ENCODE measurements around the gene RNASEH2B.

RNASEH2B gene

GRCh38 chr13:50893211-50893852, 16.3 kb upstream of the RNASEH2B start:
- Histone ChIP-seq H3K79me2 (ENCODE audit: insufficient read depth, low read length) (peaks cover 15% of the 10 kb centered on the region; the same call in 1 of the 2 replicates), H3K27ac (ENCODE audit: low read length) (peak overlapping the region; percentile 97), H3K4me3 (ENCODE audit: low read depth in 1 of 2, low read length in 2 of 2) (peak overlapping the region in 1 of 2 experiments; percentile 36; a peak in 1 of 4 replicates), H3K4me1 (ENCODE audit: insufficient read depth, low read length) (peaks cover 84% of the 10 kb centered on the region), H3K27me3 (ENCODE audit: insufficient read depth, low read length, poor library complexity) (no peaks in the 10 kb centered on the region), H3K4me2 (ENCODE audit: insufficient read depth, low read length) (peak overlapping the region; percentile 59), H3K9me3 (ENCODE audit: insufficient read depth, low read length, severe bottlenecking) (no peaks in the 10 kb centered on the region), H4K20me1 (ENCODE audit: insufficient read depth, low read length) (no peaks in the 10 kb centered on the region), H3K36me3 (ENCODE audit: insufficient read depth, low read length) (no peaks in the 10 kb centered on the region), H3K9ac (ENCODE audit: low read depth, low read length) (peak overlapping the region; percentile 76), H2AFZ (ENCODE audit: low read depth, low read length) (no peak overlapping the region)
- TF ChIP-seq EZH2 (IDR thresholded peaks at IDR 0.05; ENCODE audit: borderline replicate concordance, low read depth, low read length, severe bottlenecking) (no peak), CTCF (IDR thresholded peaks at IDR 0.05; ENCODE audit: borderline replicate concordance, extremely low read depth, low read length, poor library complexity, severe bottlenecking) (no peak)
- ATAC-seq (ENCODE audit: insufficient read depth, low read depth) = peak; percentile 71
- DNase-seq = peak; percentile 78

- Histone ChIP-seq H2AFZ (ENCODE audit: low read depth, low read length) (peak overlapping the region; percentile 27; the same call in 1 of the 2 replicates), H3K79me2 (ENCODE audit: insufficient read depth, low read length) (peaks cover 15% of the 10 kb centered on the region; the same call in 1 of the 2 replicates), H3K36me3 (ENCODE audit: insufficient read depth, low read length) (no peaks in the 10 kb centered on the region), H4K20me1 (ENCODE audit: insufficient read depth, low read length) (no peaks in the 10 kb centered on the region), H3K9me3 (ENCODE audit: insufficient read depth, low read length, severe bottlenecking) (no peaks in the 10 kb centered on the region), H3K9ac (ENCODE audit: low read depth, low read length) (peak overlapping the region; percentile 76), H3K4me2 (ENCODE audit: insufficient read depth, low read length) (peak overlapping the region; percentile 49), H3K4me1 (ENCODE audit: insufficient read depth, low read length) (peaks cover 83% of the 10 kb centered on the region), H3K4me3 (ENCODE audit: low read depth in 1 of 2, low read length in 2 of 2) (peak overlapping the region in 1 of 2 experiments; percentile 36; a peak in 2 of 4 replicates), H3K27me3 (ENCODE audit: insufficient read depth, low read length, poor library complexity) (no peaks in the 10 kb centered on the region), H3K27ac (ENCODE audit: low read length) (peak overlapping the region; percentile 97)
- TF ChIP-seq CTCF (IDR thresholded peaks at IDR 0.05; ENCODE audit: borderline replicate concordance, extremely low read depth, low read length, poor library complexity, severe bottlenecking) = no peak
- no peak for TF ChIP-seq EZH2 (IDR thresholded peaks at IDR 0.05; ENCODE audit: borderline replicate concordance, low read depth, low read length, severe bottlenecking)
- peak; percentile 30 for ATAC-seq (ENCODE audit: insufficient read depth, low read depth)
- peak; percentile 70 for DNase-seq
These were observed 15.6 kb upstream of the RNASEH2B start for GRCh38 chr13:50894012-50894411.

- no peaks in the 10 kb centered on the region for H3K27me3 ChIP-seq (ENCODE audit: insufficient read depth, low read length, poor library complexity)
- peak overlapping the region; percentile 27 for H2AFZ ChIP-seq (ENCODE audit: low read depth, low read length)
- H3K27ac ChIP-seq (ENCODE audit: low read length) = peak overlapping the region; percentile 97
- no peaks in the 10 kb centered on the region for H3K9me3 ChIP-seq (ENCODE audit: insufficient read depth, low read length, severe bottlenecking)
- H3K4me2 ChIP-seq (ENCODE audit: insufficient read depth, low read length) = peak overlapping the region; percentile 49
- peak overlapping the region; percentile 76 for H3K9ac ChIP-seq (ENCODE audit: low read depth, low read length)
- DNase-seq (no peak), ATAC-seq (ENCODE audit: insufficient read depth, low read depth) (no peak)
- peak overlapping the region in 1 of 2 experiments; percentile 36; a peak in 2 of 4 replicates for H3K4me3 ChIP-seq (ENCODE audit: low read depth in 1 of 2, low read length in 2 of 2)
- no peak for TF ChIP-seq CTCF (IDR thresholded peaks at IDR 0.05; ENCODE audit: borderline replicate concordance, extremely low read depth, low read length, poor library complexity, severe bottlenecking)
- no peak for TF ChIP-seq EZH2 (IDR thresholded peaks at IDR 0.05; ENCODE audit: borderline replicate concordance, low read depth, low read length, severe bottlenecking)
- peaks cover 78% of the 10 kb centered on the region for H3K4me1 ChIP-seq (ENCODE audit: insufficient read depth, low read length)
- H3K79me2 ChIP-seq (ENCODE audit: insufficient read depth, low read length) = peaks cover 12% of the 10 kb centered on the region; the same call in 1 of the 2 replicates
- H4K20me1 ChIP-seq (ENCODE audit: insufficient read depth, low read length) = no peaks in the 10 kb centered on the region
- no peaks in the 10 kb centered on the region for H3K36me3 ChIP-seq (ENCODE audit: insufficient read depth, low read length)
These were observed 15.1 kb upstream of the RNASEH2B start for GRCh38 chr13:50894504-50894903.

Measured in DND-41 (cell line).